Neural progenitor cell (in vitro differentiated cells): ENCODE results near the gene GPR15. TPM values are rescaled to one million over a fixed set of nuclear protein-coding genes. Genes with fewer than 3 reads are reported as not detected.

ENCODE experiments used
- DNase-seq: peaks from one replicate; pipeline ENCODE4 v3.0.0-alpha.2; 2016; ENCODE audit warnings: low spot score
- H2AFZ ChIP-seq: fragments of 200-600 bp; sonication (generic); replicated peaks from 2 replicates; pipeline ENCODE4 v1.6.1; 2016; ENCODE audit warnings: antibody characterized with exemption
- H3F3A ChIP-seq: fragments of 200-600 bp; sonication (generic); 2 replicates; pipeline ENCODE4 v1.6.1; 2016; ENCODE audit warnings: antibody characterized with exemption, low read depth
- H3K27ac ChIP-seq: fragments of 200-600 bp; sonication (generic); 2 replicates; pipeline ENCODE4 v1.5.1; 2016; ENCODE audit warnings: mild to moderate bottlenecking
- H3K27me3 ChIP-seq: fragments of 200-600 bp; sonication (generic); 2 replicates; pipeline ENCODE4 v1.6.1; 2016; ENCODE audit warnings: mild to moderate bottlenecking, moderate library complexity
- H3K36me3 ChIP-seq: fragments of 200-600 bp; sonication (generic); 2 replicates; pipeline ENCODE4 v1.5.1; 2016
- H3K4me1 ChIP-seq: fragments of 200-600 bp; sonication (generic); 2 replicates; pipeline ENCODE4 v1.6.1; 2016; ENCODE audit warnings: mixed run types
- H3K4me2 ChIP-seq: fragments of 200-600 bp; sonication (generic); 2 replicates; pipeline ENCODE4 v1.6.1; 2016
- H3K4me3 ChIP-seq: fragments of 200-600 bp; sonication (generic); 2 replicates; pipeline ENCODE4 v1.5.1; 2016
- H3K79me2 ChIP-seq: fragments of 200-600 bp; sonication (generic); 2 replicates; pipeline ENCODE4 v1.6.1; 2016; ENCODE audit warnings: low read depth
- H3K9ac ChIP-seq: fragments of 200-600 bp; sonication (generic); 2 replicates; pipeline ENCODE4 v1.6.1; 2016
- H3K9me3 ChIP-seq: fragments of 200-600 bp; sonication (generic); 2 replicates; pipeline ENCODE4 v1.5.1; 2016; ENCODE audit warnings: low read depth
- H4K20me1 ChIP-seq: fragments of 200-600 bp; sonication (generic); 2 replicates; pipeline ENCODE4 v1.6.1; 2016; ENCODE audit warnings: low read depth
- H3K27ac Mint-ChIP-seq: 3 replicates; pipeline ENCODE4 v1.8.0; 2021; ENCODE audit warnings: mixed read lengths
- H3K27me3 Mint-ChIP-seq: 2 replicates; pipeline ENCODE4 v1.8.0; 2022; ENCODE audit warnings: low read depth, mild to moderate bottlenecking, inconsistent platforms, moderate library complexity, mixed read lengths; ENCODE audit not compliant: insufficient read depth
- H3K36me3 Mint-ChIP-seq: 3 replicates; pipeline ENCODE4 v1.8.0; 2021; ENCODE audit warnings: mixed read lengths
- H3K4me1 Mint-ChIP-seq: 3 replicates; pipeline ENCODE4 v1.8.0; 2021; ENCODE audit warnings: mixed read lengths
- H3K4me3 Mint-ChIP-seq: 3 replicates; pipeline ENCODE4 v1.8.0; 2021; ENCODE audit warnings: mild to moderate bottlenecking, moderate library complexity, mixed read lengths
- H3K9me3 Mint-ChIP-seq: 3 replicates; pipeline ENCODE4 v1.8.0; 2020; ENCODE audit warnings: mixed read lengths
- CTCF ChIP-seq: fragments of 200-600 bp; sonication (generic); IDR thresholded peaks from 2 replicates; pipeline ENCODE4 v1.5.1; 2017; ENCODE audit warnings: antibody characterized with exemption, mild to moderate bottlenecking
- EZH2 ChIP-seq: fragments of 200-600 bp; sonication (generic); IDR thresholded peaks from 2 replicates; pipeline ENCODE4 v1.6.1; 2017; ENCODE audit warnings: antibody characterized with exemption, mild to moderate bottlenecking, moderate library complexity
- EZH2phosphoT487 ChIP-seq: fragments of 200-600 bp; sonication (generic); IDR thresholded peaks from 2 replicates; pipeline ENCODE4 v1.6.1; 2017; ENCODE audit warnings: antibody characterized with exemption
- total RNA-seq: library from RNA; depleted of rRNA; stranded (reverse); fragments of >200 nt; gene quantifications from 2 replicates; pipeline ENCODE4 v1.2.3, GENCODE V29; 2015; ENCODE audit warnings: low replicate concordance

The GPR15 gene
- total RNA-seq, 1 donor from 2014 or later = not detected

GRCh38 chr3:98553021-98553563, 21.3 kb downstream of the GPR15 start:
- no peak overlapping the region for H3K4me2 ChIP-seq
- Mint-ChIP-seq H3K4me3 (no peak overlapping the region), H3K36me3 (no peaks in the 10 kb centered on the region), H3K4me1 (peaks cover 4% of the 10 kb centered on the region), H3K9me3 (no peaks in the 10 kb centered on the region), H3K27ac (no peak overlapping the region), H3K27me3 (peaks cover 4% of the 10 kb centered on the region)
- H3K4me1 ChIP-seq = peaks cover 5% of the 10 kb centered on the region
- no peaks in the 10 kb centered on the region for H3K79me2 ChIP-seq
- H3K36me3 ChIP-seq = no peaks in the 10 kb centered on the region
- no peak overlapping the region for H2AFZ ChIP-seq
- no peaks in the 10 kb centered on the region for H4K20me1 ChIP-seq
- TF ChIP-seq CTCF = no peak
- no peak for TF ChIP-seq EZH2phosphoT487
- no peak for TF ChIP-seq EZH2
- H3K9me3 ChIP-seq = no peaks in the 10 kb centered on the region
- DNase-seq = no peak
- H3K9ac ChIP-seq = no peak overlapping the region
- H3F3A ChIP-seq = no peaks in the 10 kb centered on the region
- H3K27me3 ChIP-seq = no peaks in the 10 kb centered on the region
- H3K4me3 ChIP-seq = no peak overlapping the region
- no peak overlapping the region for H3K27ac ChIP-seq

GRCh38 chr3:98553753-98554152, 22.0 kb downstream of the GPR15 start:
- DNase-seq = no peak
- Histone ChIP-seq H3K9me3 (no peaks in the 10 kb centered on the region), H3K4me2 (no peak overlapping the region), H3F3A (no peaks in the 10 kb centered on the region), H3K36me3 (no peaks in the 10 kb centered on the region), H4K20me1 (no peaks in the 10 kb centered on the region), H3K27ac (no peak overlapping the region), H3K4me3 (no peak overlapping the region), H3K27me3 (no peaks in the 10 kb centered on the region), H3K4me1 (peaks cover 5% of the 10 kb centered on the region), H3K79me2 (no peaks in the 10 kb centered on the region), H3K9ac (no peak overlapping the region), H2AFZ (no peak overlapping the region)
- Mint-ChIP-seq H3K4me1 (peaks cover 4% of the 10 kb centered on the region), H3K9me3 (no peaks in the 10 kb centered on the region), H3K27me3 (peaks cover 2% of the 10 kb centered on the region), H3K36me3 (no peaks in the 10 kb centered on the region), H3K4me3 (no peak overlapping the region), H3K27ac (no peak overlapping the region)
- TF ChIP-seq CTCF (no peak), EZH2 (no peak), EZH2phosphoT487 (no peak)

- Mint-ChIP-seq H3K4me1 (peaks cover 4% of the 10 kb centered on the region), H3K9me3 (no peaks in the 10 kb centered on the region), H3K27me3 (peaks cover 2% of the 10 kb centered on the region), H3K27ac (no peak overlapping the region), H3K36me3 (no peaks in the 10 kb centered on the region), H3K4me3 (no peak overlapping the region)
- no peak overlapping the region for H3K4me3 ChIP-seq
- no peaks in the 10 kb centered on the region for H3K79me2 ChIP-seq
- peaks cover 5% of the 10 kb centered on the region for H3K4me1 ChIP-seq
- no peaks in the 10 kb centered on the region for H3K36me3 ChIP-seq
- no peak overlapping the region for H2AFZ ChIP-seq
- no peak for TF ChIP-seq CTCF
- no peak overlapping the region for H3K4me2 ChIP-seq
- no peak overlapping the region for H3K27ac ChIP-seq
- H3K9me3 ChIP-seq = no peaks in the 10 kb centered on the region
- no peaks in the 10 kb centered on the region for H3F3A ChIP-seq
- H3K27me3 ChIP-seq = no peaks in the 10 kb centered on the region
- no peak overlapping the region for H3K9ac ChIP-seq
- no peak for DNase-seq
- no peaks in the 10 kb centered on the region for H4K20me1 ChIP-seq
Observed at GRCh38 chr3:98554580-98554979, 22.8 kb downstream of the GPR15 start.
